NCI-H460 (cell line): Measurements from ENCODE around the gene CCDC85C. TPM values are rescaled to one million over a fixed set of nuclear protein-coding genes. Genes with fewer than 3 reads are reported as not detected.

Experiments used
- DNase-seq: peaks from one replicate; pipeline ENCODE4 v3.0.0-alpha.2; 2016; ENCODE audit warnings: low read depth; ENCODE audit errors: extremely low read depth
- total RNA-seq: library from RNA; depleted of rRNA; stranded (reverse); fragments of >200 nt; shearing (Covaris generic); gene quantifications from 2 replicates; pipeline ENCODE4 v1.2.3, GENCODE V29; 2014

The CCDC85C gene
- total RNA-seq, 1 experiment from 2014 or later = 7.2 TPM

DNA sequence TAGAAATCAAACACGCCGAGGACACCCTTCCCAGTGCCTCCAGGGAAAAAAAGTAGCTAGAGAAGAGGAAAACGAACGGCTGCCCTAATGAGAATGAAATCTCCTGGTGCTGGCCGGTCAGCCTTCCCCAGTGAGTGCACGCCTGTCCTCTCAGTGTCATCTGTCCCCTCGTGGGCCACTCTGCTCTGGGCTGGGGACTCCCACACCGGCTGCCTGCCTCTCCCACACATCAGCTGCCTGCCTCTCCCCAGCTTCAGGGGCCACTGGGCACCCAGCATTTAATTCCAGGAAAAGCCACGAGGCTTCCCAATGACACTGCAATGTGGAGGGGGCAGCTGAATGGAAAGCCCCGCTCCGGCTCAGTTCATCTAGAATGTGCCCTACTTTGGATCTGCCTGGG, 59.0 kb downstream of the CCDC85C start:
- no peak for DNase-seq

GRCh38 chr14:99543985-99544384, 60.0 kb downstream of the CCDC85C start:
- no peak for DNase-seq

DNA sequence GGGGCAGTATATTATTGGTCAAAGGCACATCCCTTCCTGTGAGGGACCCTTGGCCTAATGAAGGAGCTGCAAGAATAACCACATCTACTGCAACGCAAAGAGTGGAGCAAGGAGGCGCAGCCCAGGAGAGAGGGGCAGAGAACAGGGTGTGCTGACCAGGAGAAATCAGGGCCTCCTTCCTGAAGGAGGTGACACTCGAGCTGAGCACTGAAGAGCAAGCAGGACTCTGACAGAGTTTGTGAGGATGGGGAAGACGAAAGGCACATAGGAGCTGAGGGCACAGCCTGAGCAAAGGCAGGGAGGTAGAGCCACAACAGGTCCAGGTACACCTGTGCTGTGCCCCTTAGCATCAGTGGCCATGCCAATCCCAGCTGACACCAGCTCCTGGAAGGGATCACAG, 60.6 kb downstream of the CCDC85C start:
- no peak for DNase-seq

DNA sequence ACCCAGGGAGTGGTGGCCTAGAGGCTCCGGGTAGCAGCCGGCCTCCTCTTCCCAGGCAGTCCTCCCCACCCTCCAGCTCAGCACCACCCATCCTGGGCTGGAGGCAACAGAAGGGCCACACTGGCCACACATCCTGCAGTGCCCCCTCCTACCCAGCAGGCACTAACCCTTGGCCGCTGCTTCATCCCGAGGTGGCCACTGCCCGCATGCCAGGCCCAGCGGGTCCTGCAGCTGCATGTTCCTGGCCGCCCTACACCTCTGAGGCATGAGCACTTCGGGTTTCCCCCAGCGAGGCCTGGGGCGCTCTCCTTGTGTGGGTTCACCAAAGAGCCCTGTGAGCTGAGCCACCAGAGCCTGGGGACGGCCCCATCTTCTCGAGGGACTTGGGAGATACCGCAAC, 61.4 kb downstream of the CCDC85C start:
- DNase-seq = no peak

DNA sequence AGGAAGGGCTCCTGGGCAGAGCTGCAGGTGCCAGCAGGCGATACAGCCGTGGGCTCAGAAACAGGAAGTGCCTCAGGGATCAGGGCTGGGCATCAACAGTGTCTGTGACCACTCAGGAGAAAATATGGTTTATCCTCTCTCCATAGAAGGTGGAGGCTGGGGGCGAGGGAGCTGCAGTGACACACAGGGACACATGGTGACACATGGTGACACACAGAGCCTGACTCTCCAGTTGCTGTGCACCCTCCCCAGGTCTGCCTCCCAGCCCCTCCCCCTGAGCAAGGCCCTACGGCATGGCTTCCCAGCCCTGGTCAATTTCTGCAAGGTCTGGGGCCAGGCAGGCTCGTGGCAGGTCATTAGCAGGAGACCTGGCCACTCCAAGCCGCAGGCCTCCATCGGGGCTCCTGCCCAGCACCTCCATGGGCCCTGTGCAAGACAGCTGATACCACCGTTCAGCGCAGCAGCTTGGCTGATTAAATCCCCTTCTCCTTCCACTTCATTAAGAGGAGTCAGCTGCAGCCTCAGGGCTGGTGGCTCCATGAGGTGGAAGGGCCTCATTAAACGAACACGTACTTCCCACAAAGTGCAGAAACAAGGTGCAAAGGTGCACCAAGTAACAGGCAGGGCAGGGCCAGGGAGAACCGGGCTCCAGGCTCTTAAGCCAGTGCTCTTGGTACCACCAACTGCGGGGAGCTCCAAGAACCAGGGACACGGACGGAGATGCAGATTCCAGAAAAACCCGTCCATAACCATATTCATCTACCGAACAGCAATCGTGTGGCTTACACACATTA, 62.1 kb downstream of the CCDC85C start:
- DNase-seq = no peak

GRCh38 chr14:99541211-99541610, 62.8 kb downstream of the CCDC85C start:
- no peak for DNase-seq

GRCh38 chr14:99540196-99541032, 63.6 kb downstream of the CCDC85C start:
- DNase-seq = no peak

DNA sequence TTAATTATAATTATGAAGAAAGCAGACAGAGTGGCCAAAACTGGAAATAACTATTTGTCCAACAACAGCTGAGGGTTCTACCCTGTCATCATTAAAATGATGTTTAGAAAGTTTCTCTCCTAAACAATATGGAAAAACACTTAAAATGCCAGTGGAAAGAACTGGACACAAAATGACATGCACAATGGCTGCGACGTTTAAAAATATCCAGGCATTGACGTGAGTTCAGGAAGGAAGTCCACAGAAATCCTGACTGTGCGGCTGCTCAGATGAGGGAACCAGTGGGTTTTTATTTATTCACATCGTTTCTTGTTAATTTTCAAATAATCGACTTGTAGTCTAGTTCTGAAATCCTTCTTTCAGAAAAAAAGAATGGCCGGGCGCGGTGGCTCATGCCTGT, 64.5 kb downstream of the CCDC85C start:
- DNase-seq = no peak

DNA sequence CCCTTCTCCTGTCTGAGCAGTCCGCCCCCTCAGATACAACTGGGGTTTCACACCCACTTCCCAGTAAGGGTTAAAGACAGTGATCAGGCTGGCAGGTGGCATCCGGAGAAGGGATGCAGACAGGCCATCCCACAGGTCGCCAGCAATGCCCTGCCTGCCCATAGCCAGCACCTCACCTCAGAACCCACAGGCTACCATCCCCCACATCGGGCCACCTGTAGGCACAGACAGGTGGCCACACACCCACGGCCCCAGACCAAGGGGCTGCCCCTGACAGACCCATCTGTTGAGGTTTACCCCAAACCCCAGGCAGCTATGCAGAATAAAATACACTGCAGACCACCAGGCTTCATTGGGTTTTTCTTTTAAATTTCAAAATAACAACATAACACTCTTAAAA, 65.3 kb downstream of the CCDC85C start:
- DNase-seq = no peak

DNA sequence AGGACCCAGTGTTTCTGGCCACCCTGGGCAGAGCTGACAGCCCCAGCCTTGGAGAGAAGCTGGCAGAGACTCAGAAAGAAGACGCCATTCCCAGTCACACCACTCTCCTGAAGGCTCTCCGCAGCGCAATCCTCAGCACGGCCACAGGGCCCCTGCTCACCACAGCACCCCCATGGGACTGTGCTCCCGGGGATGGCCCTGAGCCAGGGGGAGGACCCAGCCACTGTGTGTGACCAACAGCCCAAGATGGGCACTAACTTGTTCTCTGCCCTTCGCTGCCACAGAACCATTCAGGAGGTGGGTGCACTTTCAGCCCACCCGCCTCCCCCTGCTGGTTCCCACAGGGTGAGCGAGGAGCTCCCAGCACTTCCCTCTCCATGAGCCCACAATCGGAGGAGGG, 65.7 kb downstream of the CCDC85C start:
- DNase-seq = no peak

GRCh38 chr14:99537399-99537798, 66.6 kb downstream of the CCDC85C start:
- DNase-seq = no peak

DNA sequence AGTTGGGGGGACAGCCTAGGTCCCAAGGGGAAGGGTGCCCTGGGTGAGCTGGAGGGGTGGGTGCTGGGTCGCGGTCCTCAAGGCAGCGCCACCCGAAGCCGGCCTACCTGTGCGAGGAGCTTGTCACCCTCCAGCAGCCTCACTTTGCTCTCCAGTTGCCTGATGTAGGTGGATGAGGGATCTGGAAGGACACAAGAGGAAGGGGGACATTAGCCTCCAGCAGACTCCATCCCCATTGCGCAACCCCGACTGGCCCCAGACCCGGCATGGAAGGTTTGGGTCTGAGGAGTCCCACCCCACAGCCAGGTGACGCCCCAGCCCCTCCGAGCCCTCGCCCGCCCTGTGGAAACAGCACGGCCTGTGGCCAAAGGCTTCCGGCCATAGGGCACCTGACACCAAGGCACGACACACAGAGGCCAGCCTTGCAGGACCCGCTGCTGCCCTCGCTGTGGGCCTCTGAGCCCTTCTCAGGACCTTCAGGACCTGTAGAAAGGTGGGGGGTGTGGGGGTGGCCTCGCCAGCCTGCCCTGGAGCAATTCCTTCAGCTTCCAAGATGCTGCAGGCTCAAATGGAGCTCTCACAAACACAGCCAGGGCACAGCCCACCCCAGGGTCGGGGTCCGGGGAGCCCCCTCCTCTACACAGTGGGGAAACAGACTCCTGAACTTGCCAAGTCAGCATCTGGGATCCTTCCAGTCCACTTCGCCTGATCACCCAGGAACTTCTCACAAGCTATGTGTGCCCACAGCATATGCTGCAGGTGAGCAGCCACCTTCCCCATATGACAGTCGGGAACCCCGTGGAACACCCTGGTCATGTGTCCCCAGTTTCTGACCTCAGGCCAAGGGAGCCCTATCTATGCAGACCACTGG, 67.9 kb downstream of the CCDC85C start:
- DNase-seq = no peak

- no peak for DNase-seq
Observed at GRCh38 chr14:99535448-99535847, 68.6 kb downstream of the CCDC85C start.

DNA sequence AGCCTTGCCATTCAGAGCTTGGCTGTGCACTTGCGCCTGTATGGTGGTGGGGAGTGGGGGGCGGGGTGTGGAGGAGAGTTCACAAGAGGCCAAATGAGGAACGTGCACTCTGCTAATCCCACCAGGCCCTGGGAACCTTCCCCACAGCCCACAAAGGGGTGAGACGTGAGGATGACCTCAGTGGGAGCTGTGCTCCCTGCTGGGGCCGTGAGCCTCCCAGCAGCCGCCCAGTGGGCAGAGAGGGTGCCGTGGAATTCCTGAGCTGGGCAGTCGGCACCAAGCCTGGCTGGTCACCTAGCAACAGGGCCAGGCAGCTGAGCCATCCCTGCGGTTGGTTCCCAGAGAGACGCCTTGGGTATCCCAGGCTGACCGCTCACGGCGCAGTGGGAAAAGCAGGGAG, 69.1 kb downstream of the CCDC85C start:
- no peak for DNase-seq

- DNase-seq = no peak
Observed at GRCh38 chr14:99534333-99534732, 69.7 kb downstream of the CCDC85C start.

DNA sequence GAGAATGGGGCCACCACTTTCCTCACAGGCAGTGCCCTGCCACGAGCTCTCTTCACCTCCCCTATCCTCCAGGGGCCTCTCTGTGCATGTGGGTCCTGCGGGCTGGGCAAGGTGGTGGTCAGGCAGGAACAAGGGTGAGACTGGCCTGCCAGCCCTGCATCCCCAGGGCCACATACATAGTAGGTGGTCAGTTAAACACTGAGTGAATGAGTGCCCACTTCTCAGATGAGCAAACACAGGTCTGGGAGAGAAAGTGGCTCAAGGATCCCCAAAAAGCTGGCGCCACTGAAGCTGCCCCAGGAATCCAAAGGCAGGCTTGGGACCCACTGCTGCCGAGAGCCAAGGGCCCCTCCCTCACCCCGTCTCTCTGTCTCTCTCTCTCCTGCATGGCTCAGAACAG, 71.7 kb downstream of the CCDC85C start:
- DNase-seq = no peak

DNA sequence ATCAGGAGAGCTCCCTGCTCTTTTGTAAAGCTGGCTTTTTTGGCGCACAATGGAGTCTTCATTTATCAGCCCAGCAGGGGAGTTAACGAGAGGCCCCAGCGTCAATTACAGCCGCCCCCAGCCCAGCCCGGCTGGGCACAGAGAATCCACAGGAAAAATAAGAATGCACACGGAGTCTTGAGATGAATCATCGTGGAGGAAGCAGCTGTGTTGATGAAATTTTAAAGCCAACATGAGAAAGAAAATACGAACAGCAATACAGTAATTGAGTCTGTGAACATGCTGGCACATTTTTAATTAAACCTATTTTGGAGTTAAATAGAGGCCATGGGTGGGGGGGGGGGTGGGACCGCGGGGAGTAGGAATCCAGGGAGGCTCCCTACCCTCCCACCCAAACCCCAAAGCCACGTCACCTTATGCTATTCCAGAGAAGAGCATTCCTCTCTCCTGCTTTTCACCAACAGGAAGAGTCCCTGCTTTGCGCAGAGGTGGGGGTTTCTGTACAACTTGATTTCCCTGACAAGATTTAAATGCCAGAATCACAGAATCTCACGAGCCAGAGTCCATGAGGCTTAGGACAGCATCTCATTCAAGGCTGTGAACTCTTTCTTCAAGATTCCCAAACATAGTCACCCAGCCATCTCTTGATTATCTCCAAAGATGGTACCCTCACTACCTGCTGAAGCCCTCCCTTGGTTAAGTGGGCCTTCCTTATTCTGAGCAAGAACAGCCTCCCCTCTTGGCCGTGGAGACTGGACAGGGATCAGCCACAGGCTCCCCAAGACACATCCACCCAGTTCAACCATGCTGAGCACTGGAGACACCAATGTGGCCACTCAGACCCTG, 72.5 kb downstream of the CCDC85C start:
- DNase-seq = no peak

DNA sequence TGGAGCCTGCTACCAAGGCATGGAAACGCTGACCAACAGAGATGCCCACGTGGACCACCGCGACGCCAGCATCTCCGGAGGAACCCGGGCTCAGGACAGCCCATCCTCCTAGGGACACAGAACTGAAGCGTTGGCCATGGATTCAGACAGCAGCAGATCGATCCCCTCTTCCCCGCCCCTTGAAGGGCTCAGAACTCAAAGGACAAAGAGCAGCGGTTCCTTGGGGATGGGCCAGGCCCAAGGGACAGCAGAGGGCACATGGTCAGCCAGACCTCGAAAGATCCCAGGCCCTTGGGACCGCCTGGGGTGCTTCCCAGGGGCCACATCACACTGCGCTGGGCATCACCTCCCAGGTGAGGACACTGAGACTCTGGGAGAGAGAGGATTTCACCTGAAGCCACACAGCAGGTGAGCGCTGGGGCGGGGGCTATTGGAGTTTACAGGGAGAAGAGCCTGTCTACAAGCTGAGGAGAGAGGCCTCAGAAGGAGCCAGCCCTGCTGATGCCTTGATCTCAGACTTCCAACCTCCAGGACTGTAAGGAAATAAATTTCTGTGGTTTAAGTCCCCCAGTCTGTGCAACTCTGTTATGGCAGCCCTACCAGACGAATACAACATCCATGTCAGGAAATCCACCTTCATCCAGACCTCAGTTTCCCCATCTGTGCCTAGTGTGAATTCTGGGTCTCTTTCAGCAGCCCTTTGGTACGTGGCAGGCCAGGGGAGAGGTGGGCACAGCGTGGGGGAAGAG, 73.4 kb downstream of the CCDC85C start:
- no peak for DNase-seq

DNA sequence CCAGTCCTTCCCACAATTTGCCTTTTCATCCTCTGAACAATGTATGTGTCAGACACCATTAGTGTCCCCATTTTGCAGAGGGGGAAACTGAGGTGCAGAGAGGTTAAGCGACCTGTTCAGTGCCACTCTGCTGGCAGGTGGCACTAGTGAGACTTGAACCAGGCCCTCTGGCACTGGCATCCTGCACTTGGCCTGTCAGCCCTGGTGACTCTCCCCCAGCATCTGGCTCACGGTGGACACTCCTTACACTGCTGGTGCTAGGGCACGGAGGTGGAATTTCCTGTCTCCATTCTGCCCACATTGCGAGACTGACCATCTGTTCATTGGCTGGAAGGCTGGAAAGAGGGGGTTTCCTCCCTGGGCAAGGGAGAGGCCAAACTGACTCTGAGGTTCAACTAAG, 74.1 kb downstream of the CCDC85C start:
- no peak for DNase-seq
